Hepatocyte (in vitro differentiated cells): ENCODE results near the gene CREG2.

ENCODE experiments used
- EZH2 ChIP-seq: fragments of 200-600 bp; sonication (generic); IDR thresholded peaks from 2 replicates; pipeline ENCODE4 v1.6.1; 2016; ENCODE audit warnings: antibody characterized with exemption, mild to moderate bottlenecking, borderline replicate concordance
- EZH2phosphoT487 ChIP-seq: fragments of 200-600 bp; sonication (generic); IDR thresholded peaks from one replicate; pipeline ENCODE4 v1.6.1; 2018; ENCODE audit warnings: antibody characterized with exemption, mild to moderate bottlenecking, low read depth, moderate library complexity; ENCODE audit not compliant: unreplicated experiment, severe bottlenecking
- TF ChIP-seq, protein P1 (sequence below): fragments of 200-600 bp; sonication (generic); IDR thresholded peaks from 2 replicates; pipeline ENCODE4 v1.5.1; 2016; ENCODE audit warnings: antibody characterized with exemption, mild to moderate bottlenecking; ENCODE audit not compliant: poor library complexity

DNA sequence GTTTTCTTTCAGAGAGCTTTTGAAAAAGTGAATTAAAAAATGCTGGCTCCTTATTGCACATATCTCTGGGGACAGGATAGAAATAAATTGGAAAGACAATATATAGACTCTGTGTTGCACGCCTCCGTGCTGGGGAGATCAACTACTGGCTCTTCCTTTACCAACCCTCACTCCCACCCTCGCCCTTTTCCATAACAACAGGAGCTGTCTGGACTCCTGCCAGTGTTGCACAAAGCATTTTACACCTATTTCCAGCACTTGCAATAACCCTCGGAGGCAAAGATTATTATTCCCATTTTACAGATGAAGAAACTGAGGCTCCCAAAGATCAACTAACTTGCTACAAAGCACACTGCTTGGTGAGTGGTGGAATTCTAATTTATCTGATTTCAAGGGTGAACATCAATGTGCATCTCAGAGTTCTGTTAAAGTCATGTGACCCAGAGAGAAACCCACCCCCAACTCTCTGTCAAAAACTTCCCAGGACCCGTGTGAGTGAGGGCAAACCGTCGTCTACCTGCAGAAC lies 4.2 kb downstream of the CREG2 start:
- TF ChIP-seq, protein P1, sequence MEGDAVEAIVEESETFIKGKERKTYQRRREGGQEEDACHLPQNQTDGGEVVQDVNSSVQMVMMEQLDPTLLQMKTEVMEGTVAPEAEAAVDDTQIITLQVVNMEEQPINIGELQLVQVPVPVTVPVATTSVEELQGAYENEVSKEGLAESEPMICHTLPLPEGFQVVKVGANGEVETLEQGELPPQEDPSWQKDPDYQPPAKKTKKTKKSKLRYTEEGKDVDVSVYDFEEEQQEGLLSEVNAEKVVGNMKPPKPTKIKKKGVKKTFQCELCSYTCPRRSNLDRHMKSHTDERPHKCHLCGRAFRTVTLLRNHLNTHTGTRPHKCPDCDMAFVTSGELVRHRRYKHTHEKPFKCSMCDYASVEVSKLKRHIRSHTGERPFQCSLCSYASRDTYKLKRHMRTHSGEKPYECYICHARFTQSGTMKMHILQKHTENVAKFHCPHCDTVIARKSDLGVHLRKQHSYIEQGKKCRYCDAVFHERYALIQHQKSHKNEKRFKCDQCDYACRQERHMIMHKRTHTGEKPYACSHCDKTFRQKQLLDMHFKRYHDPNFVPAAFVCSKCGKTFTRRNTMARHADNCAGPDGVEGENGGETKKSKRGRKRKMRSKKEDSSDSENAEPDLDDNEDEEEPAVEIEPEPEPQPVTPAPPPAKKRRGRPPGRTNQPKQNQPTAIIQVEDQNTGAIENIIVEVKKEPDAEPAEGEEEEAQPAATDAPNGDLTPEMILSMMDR = no peak
- no peak for TF ChIP-seq EZH2phosphoT487
- no peak for TF ChIP-seq EZH2
